Lung (tissue), 12 donors: ENCODE results near the gene HPSE2. TPM values are rescaled to one million over a fixed set of nuclear protein-coding genes. Genes with fewer than 3 reads are reported as not detected.
A peak's percentile ranks its signal among the peaks of the same experiment; 100 is the strongest.
"Not testable (repeated sequence)": the region's sequence is repeated elsewhere in the genome, so short reads cannot be mapped to it uniquely, and the experiment has no call there.

Experiments
- ATAC-seq: fragments of 200-7000 bp; cut with Tn5 transposase; one replicate; pipeline ENCODE4 v1.9.1; 2020; ENCODE audit warnings: moderate number of reproducible peaks; ENCODE audit not compliant: insufficient read depth, low FRiP score
- DNase-seq, 3 donors: peaks; one replicate each; pipeline ENCODE4 v3.0.0-alpha.2; 2013 to 2017
- H3K27ac ChIP-seq, 2 donors: one replicate each; pipeline ENCODE4 v1.5.1; 2013; ENCODE audit warnings: mild to moderate bottlenecking in 2 of 2, moderate library complexity in 2 of 2, control low read depth in 1 of 2, inconsistent platforms in 1 of 2, low read depth in 1 of 2, low read length in 1 of 2
- H3K27me3 ChIP-seq, 3 donors: one replicate each; pipeline ENCODE4 v1.5.1; 2013; ENCODE audit warnings: low read length in 2 of 3; ENCODE audit not compliant: control insufficient read depth in 3 of 3, insufficient read depth in 3 of 3
- H3K36me3 ChIP-seq, 4 donors: one replicate each; pipeline ENCODE4 v1.5.1; 2013; ENCODE audit warnings: low read length in 4 of 4, mild to moderate bottlenecking in 1 of 4, moderate library complexity in 1 of 4; ENCODE audit not compliant: control insufficient read depth in 4 of 4, insufficient read depth in 4 of 4
- H3K4me1 ChIP-seq, 5 donors: one replicate each; pipeline ENCODE4 v1.5.1; 2013; ENCODE audit warnings: low read length in 5 of 5, mild to moderate bottlenecking in 2 of 5, moderate library complexity in 1 of 5; ENCODE audit not compliant: control insufficient read depth in 5 of 5, insufficient read depth in 5 of 5
- H3K4me3 ChIP-seq: one replicate; pipeline ENCODE4 v1.5.1; 2013; ENCODE audit warnings: mild to moderate bottlenecking, control low read depth, moderate library complexity
- H3K9ac ChIP-seq, 2 donors: one replicate each; pipeline ENCODE4 v1.5.1; 2013; ENCODE audit warnings: low read length in 2 of 2, control low read depth in 1 of 2; ENCODE audit not compliant: insufficient read depth in 1 of 2
- H3K9me3 ChIP-seq, 4 donors: one replicate each; pipeline ENCODE4 v1.5.1; 2013; ENCODE audit warnings: low read length in 3 of 4, mild to moderate bottlenecking in 1 of 4, moderate library complexity in 1 of 4; ENCODE audit not compliant: control insufficient read depth in 4 of 4, insufficient read depth in 3 of 4
- CTCF ChIP-seq: IDR thresholded peaks from 2 replicates; pipeline ENCODE4 v1.5.1; 2012; ENCODE audit warnings: mild to moderate bottlenecking; ENCODE audit errors: control extremely low read depth, extremely low read depth
- WGBS, 2 donors: extraction: QIAGEN DNeasy Blood & Tissue Kit; methylation state at CpG; one replicate each; pipeline ENCODE4 v1.1.7; 2013; 5-methylcytosine and 5-hydroxymethylcytosine counted together
- polyA plus RNA-seq, 2 donors: library from polyadenylated mRNA; stranded (reverse); fragments of 200-250 nt; gene quantifications; one replicate each; pipeline ENCODE4 v1.2.1, GENCODE V29; 2013
- total RNA-seq, 2 donors: library from RNA; depleted of rRNA in 1 of 2; stranded (reverse); fragments of >200 nt in 1 of 2; gene quantifications; one replicate each; pipeline ENCODE4 v1.2.1, GENCODE V29; 2014 to 2021
- donor health status: control.
- donor health status: control.
- donor health status: Bipolar disorder and iron deficiency.
- donor health status: healthy.
- donor health status: DM: yes; HTN: yes; CAD: no.

HPSE2 gene
- total and polyA plus RNA-seq, 4 donors, result 0.32 to 47.3 (median 1.9) TPM

- no peaks in the 10 kb centered on the region for H3K36me3 ChIP-seq
- no peak overlapping the region for H3K9ac ChIP-seq
- H3K4me3 ChIP-seq, result no peak overlapping the region
- H3K4me1 ChIP-seq, result peaks cover 0 to 5% (median 0%) of the 10 kb centered on the region in 5 donors
- no peaks in the 10 kb centered on the region for H3K27me3 ChIP-seq
- 89 to 90% methylated on average over 1 of the region's 1 CpG for WGBS, 2 donors
- peaks cover 0 to 10% (median 5%) of the 10 kb centered on the region in 4 donors for H3K9me3 ChIP-seq
- no peak for TF ChIP-seq CTCF
- ATAC-seq, result no peak
- no peak overlapping the region for H3K27ac ChIP-seq
- DNase-seq, result no peak
Measured at GRCh38 chr10:99004738-99005137, 230.9 kb downstream of the HPSE2 start.

GRCh38 chr10:99002392-99002791 is 233.3 kb downstream of the HPSE2 start:
- Histone ChIP-seq H3K27me3 (no peaks in the 10 kb centered on the region), H3K36me3 (no peaks in the 10 kb centered on the region), H3K27ac (no peak overlapping the region), H3K9ac (no peak overlapping the region), H3K4me3 (no peak overlapping the region), H3K9me3 (peaks cover 0 to 10% (median 5%) of the 10 kb centered on the region in 4 donors), H3K4me1 (peaks cover 0 to 9% (median 0%) of the 10 kb centered on the region in 5 donors)
- WGBS, 2 donors, result 96 to 97% methylated on average over 1 of the region's 1 CpG
- ATAC-seq, result no peak
- no peak for DNase-seq
- TF ChIP-seq CTCF, result no peak

- peaks cover 0 to 4% (median 0%) of the 10 kb centered on the region in 4 donors for H3K9me3 ChIP-seq
- 55 to 84% methylated on average over 4 of the region's 4 CpGs for WGBS, 2 donors
- no peaks in the 10 kb centered on the region for H3K27me3 ChIP-seq
- ATAC-seq (no peak), DNase-seq (peak; percentile 58 to 92 (median 89))
- H3K36me3 ChIP-seq, result no peaks in the 10 kb centered on the region
- no peak overlapping the region for H3K4me3 ChIP-seq
- H3K27ac ChIP-seq, result no peak overlapping the region
- TF ChIP-seq CTCF, result no peak
- H3K9ac ChIP-seq, result no peak overlapping the region
- peaks cover 0 to 9% (median 0%) of the 10 kb centered on the region in 5 donors for H3K4me1 ChIP-seq
Measured at GRCh38 chr10:98997596-98997995, 238.1 kb downstream of the HPSE2 start.

GRCh38 chr10:98994030-98994429 is 241.6 kb downstream of the HPSE2 start:
- ATAC-seq, result no peak
- TF ChIP-seq CTCF, result no peak
- H3K4me1 ChIP-seq, result peaks cover 0 to 9% (median 0%) of the 10 kb centered on the region in 5 donors
- no peak overlapping the region for H3K27ac ChIP-seq
- no peak overlapping the region for H3K4me3 ChIP-seq
- no peak overlapping the region for H3K9ac ChIP-seq
- no peak for DNase-seq
- H3K27me3 ChIP-seq, result no peaks in the 10 kb centered on the region
- H3K36me3 ChIP-seq, result no peaks in the 10 kb centered on the region
- H3K9me3 ChIP-seq, result no peaks in the 10 kb centered on the region

GRCh38 chr10:98983751-98984150 is 251.9 kb downstream of the HPSE2 start:
- 83 to 87% methylated on average over 9 of the region's 9 CpGs for WGBS, 2 donors
- ATAC-seq, result not testable (repeated sequence)

More at GRCh38 chr10:98983751-98984150, 251.9 kb downstream of the HPSE2 start:
- H3K4me1 ChIP-seq, H3K36me3 ChIP-seq, H3K27ac ChIP-seq, H3K9me3 ChIP-seq, H3K9ac ChIP-seq, H3K4me3 ChIP-seq, H3K27me3 ChIP-seq, DNase-seq: not testable (repeated sequence)
